ENCODE results near the gene DMBT1. TPM values are rescaled to one million over a fixed set of nuclear protein-coding genes. Genes with fewer than 3 reads are reported as not detected.

The DMBT1 gene
- total and polyA plus RNA-seq, 2 of the 4 experiments (the other 2 are of a cell fraction), result under 0.01 TPM; not detected in 1

GRCh38 chr10:122548407-122549085, 12.0 kb upstream of the DMBT1 start:
- Histone ChIP-seq H4K5ac (ENCODE audit: low read depth, low read length) (no peak overlapping the region), H3K36me3 (ENCODE audit: control insufficient read depth, insufficient read depth, low read length) (no peaks in the 10 kb centered on the region), H3K9me3 (ENCODE audit: control insufficient read depth, insufficient read depth, low read length) (no peaks in the 10 kb centered on the region), H2AK9ac (replicated peaks; ENCODE audit: low read depth, low read length, poor library complexity) (no peak overlapping the region), H3K27ac (ENCODE audit: insufficient read depth, low read length) (no peak overlapping the region), H3K14ac (replicated peaks; ENCODE audit: low read depth, low read length) (no peak overlapping the region), H3K56ac (ENCODE audit: extremely low read depth, insufficient read depth, low read length) (no peak overlapping the region), H3K9ac (ENCODE audit: low read depth, low read length) (no peak overlapping the region), H2AFZ (replicated peaks; ENCODE audit: low read length, poor library complexity) (no peak overlapping the region), H2BK15ac (ENCODE audit: low read depth, low read length) (no peak overlapping the region), H3K4me1 (ENCODE audit: control insufficient read depth, insufficient read depth, low read length) (no peaks in the 10 kb centered on the region), H3K4me2 (ENCODE audit: low read depth, low read length) (no peak overlapping the region), H3K4me3 (ENCODE audit: insufficient read depth, low read depth, low read length) (no peak overlapping the region), H3K4ac (ENCODE audit: low read depth, low read length) (no peak overlapping the region), H3K23ac (ENCODE audit: low read depth, low read length) (no peak overlapping the region), H4K91ac (ENCODE audit: insufficient read depth, low read depth, low read length) (no peak overlapping the region), H3K79me1 (ENCODE audit: low read depth in 1 of 2, low read length in 2 of 2) (no peaks in the 10 kb centered on the region), H3K9me1 (ENCODE audit: insufficient read depth, low read length) (no peaks in the 10 kb centered on the region), H2BK20ac (ENCODE audit: low read depth, low read length) (no peak overlapping the region), H3K27me3 (ENCODE audit: control insufficient read depth, insufficient read depth, low read length) (no peaks in the 10 kb centered on the region), H2AK5ac (ENCODE audit: low read depth, low read length) (no peak overlapping the region), H2BK5ac (ENCODE audit: low read depth, low read length, poor library complexity, severe bottlenecking) (no peak overlapping the region), H4K8ac (ENCODE audit: low read depth in 2 of 2, low read length in 2 of 2) (no peak overlapping the region), H4K20me1 (ENCODE audit: insufficient read depth, low read length) (no peaks in the 10 kb centered on the region), H2BK120ac (ENCODE audit: low read depth, low read length) (no peak overlapping the region), H3K18ac (ENCODE audit: low read depth, low read length) (no peak overlapping the region)
- in situ Hi-C loops (cut with MboI; ENCODE audit: low sequenced_read_pairs) (no loop called here), dilution Hi-C loops (cut with HindIII; ENCODE audit: low sequenced_read_pairs, unreplicated experiment) (no loop called here), intact Hi-C loops (cut with micrococcal nuclease) (loop anchor here (5.0 kb wide), 1 partner anchor 86 kb away; the partner anchor contains the start of gene HTRA1)
- ATAC-seq (ENCODE audit: low read depth) (no peak), DNase-seq (no peak)
- CTCF ChIA-PET, result interaction anchor here (1.1 kb wide), 1 partner anchor 17 kb away, joined by 5 read pairs; no protein-coding TSS in a partner anchor
- WGBS, 2 experiments (ENCODE audit: extremely low coverage in 2 of 2, insufficient read length in 1 of 2), result 50% methylated on average over 2 of the region's 11 CpGs; no CpG with 5 or more reads in 1 of the 2 experiments
- TF ChIP-seq USF2 (IDR thresholded peaks at IDR 0.05; ENCODE audit: low read depth, low read length), result no peak
- POLR2A ChIA-PET (ENCODE audit: unreplicated experiment), result no interaction called here
- no TSS peak for BruUV-seq (replicated peaks)

Data from IMR-90 (cell line).